Natural killer cell treated with Interleukin-12 subunit alpha and Interleukin-12 subunit beta and Interleukin-15 and Interleukin-18, amount 100 ng/mL, for 72 hours (primary cell): ENCODE results near the gene POLN. TPM values are rescaled to one million over a fixed set of nuclear protein-coding genes. Genes with fewer than 3 reads are reported as not detected.
A peak's percentile ranks its signal among the peaks of the same experiment; 100 is the strongest.

Source experiments
- ATAC-seq, 2 donors: fragments of 150-1000 bp; cut with Tn5 transposase in 1 of 2; sonication (Bioruptor Pico), chemical (Tn5 transposase) in 1 of 2; 2 replicates each; pipeline ENCODE4 v1.10.0; 2021
- DNase-seq: peaks from one replicate; pipeline ENCODE4 v3.0.0; 2022; ENCODE audit warnings: low spot score
- H3K27ac Mint-ChIP-seq, 2 donors: 1 replicate in 1 of 2; 2 replicates in 1 of 2; pipeline ENCODE4 v1.8.0; 2022; ENCODE audit warnings: mixed read lengths in 2 of 2, mild to moderate bottlenecking in 1 of 2, moderate library complexity in 1 of 2
- H3K27me3 Mint-ChIP-seq, 2 donors: 1 replicate in 1 of 2; 2 replicates in 1 of 2; pipeline ENCODE4 v1.8.0; 2022; ENCODE audit warnings: mixed read lengths in 2 of 2
- H3K36me3 Mint-ChIP-seq: one replicate; pipeline ENCODE4 v1.8.0; 2022; ENCODE audit warnings: mixed read lengths
- H3K4me1 Mint-ChIP-seq, 2 donors: 1 replicate in 1 of 2; 2 replicates in 1 of 2; pipeline ENCODE4 v1.8.0; 2022; ENCODE audit warnings: low read depth in 2 of 2, mixed read lengths in 2 of 2, mild to moderate bottlenecking in 1 of 2
- H3K4me3 Mint-ChIP-seq: one replicate; pipeline ENCODE4 v1.8.0; 2022; ENCODE audit warnings: mixed read lengths
- H3K9me3 Mint-ChIP-seq: 2 replicates; pipeline ENCODE4 v1.8.0; 2022; ENCODE audit warnings: mixed read lengths
- total RNA-seq, 2 donors: library from RNA; stranded (reverse); gene quantifications; one replicate each; pipeline ENCODE4 v1.2.3, GENCODE V29; 2022

The POLN gene
- total RNA-seq, 2 donors from 2014 or later: 3.8 to 6.1 TPM

DNA sequence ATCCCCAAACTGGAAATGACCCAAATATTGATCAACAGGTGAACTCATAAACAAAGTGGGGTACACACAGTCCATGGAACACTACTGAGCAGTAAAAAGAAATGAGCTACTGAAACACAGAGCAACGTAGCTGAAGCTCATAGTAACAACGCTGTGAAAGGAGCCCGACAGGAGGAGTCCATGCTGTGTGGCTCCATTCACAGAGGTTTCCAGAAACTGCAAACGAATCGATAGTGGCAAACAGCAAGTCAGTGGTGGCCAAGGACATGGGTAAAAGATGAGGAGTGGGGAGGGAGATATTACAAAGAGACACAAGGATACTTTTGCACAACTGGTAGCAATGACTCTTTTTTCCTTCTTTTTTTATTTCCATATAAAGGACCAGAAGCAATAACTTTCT lies 90.4 kb downstream of the POLN start:
- H3K27ac Mint-ChIP-seq: no peak overlapping the region
- peaks cover 10% of the 10 kb centered on the region for H3K36me3 Mint-ChIP-seq
- DNase-seq: no peak
- H3K9me3 Mint-ChIP-seq: peaks cover 3% of the 10 kb centered on the region
- no peaks in the 10 kb centered on the region for H3K4me1 Mint-ChIP-seq
- H3K4me3 Mint-ChIP-seq: no peak overlapping the region
- no peaks in the 10 kb centered on the region for H3K27me3 Mint-ChIP-seq
- no peak for ATAC-seq

DNA sequence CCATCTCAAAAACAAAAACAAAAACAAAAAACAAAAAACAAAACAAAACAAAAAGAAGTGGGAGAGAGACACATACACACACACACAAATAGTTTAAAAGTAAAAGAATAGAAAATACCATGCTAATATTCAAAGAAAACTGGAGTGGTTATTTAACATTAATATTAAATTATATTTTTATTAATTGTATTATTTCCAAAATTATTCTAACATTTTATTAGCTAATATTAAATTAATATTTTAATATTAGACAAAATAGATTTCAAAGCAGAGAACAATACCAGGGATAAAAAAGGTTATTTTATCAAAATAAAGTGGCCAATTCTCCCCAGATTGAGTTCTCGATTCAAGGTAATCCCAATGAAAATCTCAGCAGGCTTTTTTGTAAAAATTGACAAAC lies 91.8 kb downstream of the POLN start:
- no peak for DNase-seq
- no peak overlapping the region for H3K27ac Mint-ChIP-seq
- H3K4me3 Mint-ChIP-seq: no peak overlapping the region
- H3K4me1 Mint-ChIP-seq: no peaks in the 10 kb centered on the region
- no peak for ATAC-seq
- H3K36me3 Mint-ChIP-seq: peaks cover 10% of the 10 kb centered on the region
- peaks cover 3% of the 10 kb centered on the region for H3K9me3 Mint-ChIP-seq
- no peaks in the 10 kb centered on the region for H3K27me3 Mint-ChIP-seq

DNA sequence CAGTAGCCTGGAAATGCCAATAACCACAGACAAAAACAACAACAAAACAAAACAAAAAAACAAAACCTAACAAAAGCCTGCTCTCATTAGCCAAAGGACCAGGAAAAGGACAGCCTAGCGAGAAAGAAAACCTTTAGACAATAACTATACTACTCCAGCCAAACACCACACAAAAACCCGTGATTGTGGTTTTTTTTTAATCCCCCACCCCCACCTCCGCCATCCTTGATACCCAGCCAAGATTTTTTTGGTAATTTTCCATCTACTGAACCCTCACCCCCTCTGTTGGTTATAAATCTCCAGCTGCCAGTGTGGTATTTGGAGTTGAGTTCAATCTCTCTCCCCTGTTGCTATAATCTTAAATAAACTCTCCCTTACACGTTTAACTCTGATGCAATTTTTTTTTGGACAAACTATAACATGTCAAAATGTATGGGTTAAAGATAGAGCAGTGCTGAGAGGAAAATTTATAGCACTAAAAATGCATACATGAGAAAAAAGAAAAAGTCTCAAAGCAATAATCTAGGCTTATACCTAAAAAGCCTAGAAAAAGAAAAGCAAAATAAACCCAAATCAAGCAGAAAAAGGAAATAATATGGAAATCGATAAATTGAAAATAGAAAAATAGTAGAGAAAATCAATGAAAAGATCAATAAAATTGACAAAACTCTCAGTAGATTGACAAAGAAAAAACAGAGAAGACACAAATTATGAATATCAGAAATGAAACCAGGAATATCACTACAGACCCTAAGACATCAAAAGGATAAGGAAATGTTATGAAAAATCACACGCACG lies 99.1 kb downstream of the POLN start:
- Mint-ChIP-seq H3K27me3 (peaks cover 11 to 12% of the 10 kb centered on the region in 2 donors), H3K36me3 (no peaks in the 10 kb centered on the region), H3K9me3 (no peaks in the 10 kb centered on the region), H3K4me3 (no peak overlapping the region), H3K4me1 (no peaks in the 10 kb centered on the region), H3K27ac (no peak overlapping the region)
- ATAC-seq (no peak), DNase-seq (no peak)

DNA sequence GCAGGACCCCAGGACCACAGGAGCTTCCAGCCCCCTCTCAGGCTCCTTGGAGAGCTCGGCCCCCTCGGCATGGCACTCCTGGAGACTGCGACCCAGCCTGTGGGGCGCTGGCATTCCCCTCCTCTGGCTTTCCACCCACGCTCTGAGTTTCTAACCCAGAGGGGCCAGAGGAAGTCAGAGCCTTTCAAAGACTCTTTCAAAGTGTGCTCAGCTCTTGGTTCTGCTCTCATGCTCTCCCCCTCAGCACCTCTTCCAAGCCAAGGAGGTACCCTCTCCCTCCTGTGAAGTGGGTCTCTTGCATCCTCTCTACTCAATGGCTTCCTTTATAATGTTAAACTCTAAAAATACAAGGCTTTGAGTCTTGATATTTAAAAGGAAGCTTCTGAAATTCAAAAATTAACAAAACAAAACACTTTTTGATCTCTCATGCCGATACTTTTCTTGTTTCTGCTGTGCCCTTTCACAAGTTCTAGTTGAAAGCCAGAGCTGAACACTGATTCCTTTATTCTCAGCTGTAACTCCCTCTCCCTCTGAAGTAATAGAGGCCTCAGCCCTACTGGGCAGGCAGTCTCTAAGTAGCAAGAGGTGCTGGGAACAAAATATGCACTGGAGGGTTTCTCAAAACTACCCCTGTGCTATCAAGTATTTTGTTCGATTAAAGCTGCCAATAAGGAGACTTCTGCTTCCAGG lies 100.0 kb downstream of the POLN start:
- Mint-ChIP-seq H3K4me3 (no peak overlapping the region), H3K4me1 (no peaks in the 10 kb centered on the region)
- DNase-seq: no peak

DNA sequence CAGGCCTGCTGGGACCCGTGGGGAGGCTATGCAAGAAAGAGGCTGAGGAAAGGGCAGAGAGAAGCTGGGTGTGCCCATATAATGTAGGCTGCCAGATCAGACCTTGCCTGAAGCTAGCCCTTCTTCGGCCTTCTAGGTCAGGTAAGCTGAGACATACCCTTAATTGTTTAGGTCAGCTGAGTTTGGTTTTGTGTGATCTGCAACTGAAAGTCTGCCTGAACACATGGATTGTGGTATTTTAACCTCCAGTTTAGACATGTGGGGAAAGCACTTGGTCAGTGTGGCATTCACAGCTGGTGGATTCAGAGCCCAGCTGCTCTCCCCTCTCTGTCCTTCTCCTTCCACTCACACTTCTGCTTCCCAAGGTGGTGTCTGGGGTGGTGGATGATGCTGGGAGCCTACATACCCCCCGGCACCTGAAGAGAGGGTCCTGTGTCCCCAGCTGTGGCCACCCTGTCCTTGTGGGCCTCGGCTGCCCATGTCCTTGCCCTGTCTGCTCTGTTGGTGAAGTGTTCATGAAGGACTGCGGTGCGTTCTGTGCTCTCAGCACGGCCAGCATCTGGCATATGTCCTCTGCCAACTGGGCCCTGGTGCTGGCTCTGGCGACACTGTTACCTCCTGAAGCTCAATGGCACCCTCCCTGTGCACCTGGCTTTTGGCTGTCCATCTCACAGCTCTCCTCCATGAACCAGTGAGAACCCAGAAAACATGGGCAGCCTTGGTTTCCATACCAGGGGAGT lies 100.7 kb downstream of the POLN start:
- Mint-ChIP-seq H3K36me3 (no peaks in the 10 kb centered on the region), H3K27me3 (peaks cover 11 to 20% of the 10 kb centered on the region in 2 donors), H3K27ac (no peak overlapping the region), H3K4me1 (no peaks in the 10 kb centered on the region), H3K4me3 (no peak overlapping the region), H3K9me3 (no peaks in the 10 kb centered on the region)
- ATAC-seq (peak; percentile 33 to 52), DNase-seq (no peak)

More for the DNA sequence above, 100.0 kb downstream of the POLN start:
- no peaks in the 10 kb centered on the region for H3K9me3 Mint-ChIP-seq
- H3K27me3 Mint-ChIP-seq: peaks cover 11 to 16% of the 10 kb centered on the region in 2 donors
- ATAC-seq: peak in 1 of 2 donors; percentile 36
- no peaks in the 10 kb centered on the region for H3K36me3 Mint-ChIP-seq
- no peak overlapping the region for H3K27ac Mint-ChIP-seq

DNA sequence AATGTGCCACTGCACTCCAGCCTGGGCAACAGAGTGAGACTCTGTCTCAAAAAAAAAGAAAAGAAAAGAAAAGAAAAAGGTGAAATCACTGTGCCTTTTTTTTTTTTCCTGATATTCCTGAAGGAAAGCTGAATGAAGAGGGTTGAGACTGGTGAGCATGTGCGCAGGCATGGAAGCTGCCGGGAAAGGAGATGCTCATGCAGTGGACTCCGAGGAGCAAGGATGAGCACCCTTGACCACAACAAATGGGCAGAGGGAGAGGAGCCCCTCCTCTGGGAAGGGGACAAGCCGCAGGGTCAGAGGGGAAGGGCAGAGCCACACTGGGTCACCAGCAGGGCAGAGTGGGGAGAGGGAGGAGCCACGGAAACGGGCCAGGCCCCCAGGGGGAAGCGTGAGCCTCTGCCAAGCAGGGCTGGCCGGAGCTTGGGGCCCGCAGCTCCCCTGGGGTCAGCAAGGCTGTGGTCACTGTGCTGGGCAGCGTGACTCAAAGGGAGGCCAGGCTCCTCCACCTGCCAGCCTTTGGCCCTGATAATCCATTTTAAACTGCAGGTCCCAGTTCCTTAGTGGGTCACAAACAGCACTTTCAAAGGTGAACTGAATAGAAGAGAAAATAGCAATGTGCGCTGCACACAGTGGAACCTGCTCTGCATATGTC lies 102.9 kb downstream of the POLN start:
- peak in 1 of 2 donors; percentile 46 for ATAC-seq
- Mint-ChIP-seq H3K9me3 (no peaks in the 10 kb centered on the region), H3K27me3 (peaks cover 14 to 32% of the 10 kb centered on the region in 2 donors), H3K36me3 (peaks cover 7% of the 10 kb centered on the region), H3K4me3 (no peak overlapping the region), H3K27ac (no peak overlapping the region), H3K4me1 (peaks cover 11 to 12% of the 10 kb centered on the region in 2 donors)
- no peak for DNase-seq

DNA sequence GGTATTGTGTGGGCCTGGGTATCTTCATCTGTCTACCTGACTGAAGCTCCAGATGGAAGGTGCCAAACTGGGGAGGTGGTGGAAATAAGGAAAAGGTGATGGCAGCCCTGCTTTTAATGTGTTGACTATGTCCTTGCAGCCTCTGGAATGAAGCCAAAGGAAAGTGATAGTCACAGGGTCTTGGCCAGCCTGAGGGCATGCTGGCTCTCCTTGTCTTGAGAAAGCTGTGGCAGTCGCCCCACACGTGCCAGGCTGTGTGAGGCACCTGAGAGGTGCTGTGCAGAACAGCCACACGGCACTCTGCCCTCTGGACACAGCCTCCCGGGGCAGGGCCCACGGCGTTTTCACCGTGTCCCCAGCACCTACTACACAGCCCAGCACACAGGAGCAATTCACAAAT lies 105.2 kb downstream of the POLN start:
- Mint-ChIP-seq H3K36me3 (peaks cover 25% of the 10 kb centered on the region), H3K27me3 (peaks cover 7 to 26% of the 10 kb centered on the region in 2 donors), H3K9me3 (peaks cover under 1% of the 10 kb centered on the region), H3K4me3 (no peak overlapping the region), H3K4me1 (peaks cover 11 to 12% of the 10 kb centered on the region in 2 donors), H3K27ac (no peak overlapping the region)
- ATAC-seq: no peak
- DNase-seq: no peak

DNA sequence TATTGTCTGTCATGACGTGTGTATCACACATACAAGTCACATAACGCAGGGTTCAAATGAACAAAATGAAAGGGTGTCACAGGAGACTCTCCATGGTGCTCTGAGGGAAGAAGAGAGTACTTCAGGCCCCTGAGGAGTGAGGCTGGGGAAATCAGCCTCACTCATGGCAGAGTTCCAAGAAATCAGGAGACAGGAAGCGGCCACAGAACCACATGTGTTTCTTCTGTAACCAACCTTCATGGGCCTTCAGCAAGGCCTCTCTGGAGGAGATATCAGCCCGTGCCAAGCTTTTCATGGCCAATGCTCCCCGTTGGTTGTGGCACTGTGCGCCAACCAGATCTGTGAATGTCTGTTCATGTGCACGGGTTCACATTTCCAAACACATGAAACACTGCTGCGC lies 106.8 kb downstream of the POLN start:
- Mint-ChIP-seq H3K9me3 (peaks cover 3% of the 10 kb centered on the region), H3K36me3 (peaks cover 29% of the 10 kb centered on the region), H3K4me1 (peaks cover 11 to 12% of the 10 kb centered on the region in 2 donors), H3K27me3 (peaks cover 7 to 26% of the 10 kb centered on the region in 2 donors), H3K4me3 (no peak overlapping the region), H3K27ac (no peak overlapping the region)
- ATAC-seq: peak in 1 of 2 donors; percentile 57
- DNase-seq: no peak

DNA sequence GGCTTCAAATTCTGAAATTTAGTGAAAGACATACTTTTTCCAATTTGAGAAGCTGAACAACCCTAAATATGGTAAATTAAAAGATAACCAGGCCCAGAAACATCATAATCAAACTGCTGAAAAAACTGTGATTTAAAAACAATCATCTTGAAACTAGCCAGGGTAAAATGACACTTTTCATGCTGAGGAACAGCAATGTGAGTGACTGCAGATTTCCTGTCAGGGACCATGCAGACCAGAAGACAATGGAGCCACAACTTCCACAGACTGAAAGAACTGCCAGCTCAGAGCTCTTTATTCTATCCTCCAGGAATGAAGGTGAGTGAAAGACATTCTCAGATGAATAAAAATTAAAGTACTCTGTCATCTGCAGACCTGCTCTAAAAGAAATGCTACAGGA lies 109.5 kb downstream of the POLN start:
- Mint-ChIP-seq H3K27me3 (peaks cover 7 to 21% of the 10 kb centered on the region in 2 donors), H3K4me1 (peaks cover 11 to 12% of the 10 kb centered on the region in 2 donors), H3K9me3 (peaks cover 3% of the 10 kb centered on the region), H3K36me3 (peaks cover 29% of the 10 kb centered on the region), H3K27ac (no peak overlapping the region), H3K4me3 (no peak overlapping the region)
- ATAC-seq (no peak), DNase-seq (no peak)

DNA sequence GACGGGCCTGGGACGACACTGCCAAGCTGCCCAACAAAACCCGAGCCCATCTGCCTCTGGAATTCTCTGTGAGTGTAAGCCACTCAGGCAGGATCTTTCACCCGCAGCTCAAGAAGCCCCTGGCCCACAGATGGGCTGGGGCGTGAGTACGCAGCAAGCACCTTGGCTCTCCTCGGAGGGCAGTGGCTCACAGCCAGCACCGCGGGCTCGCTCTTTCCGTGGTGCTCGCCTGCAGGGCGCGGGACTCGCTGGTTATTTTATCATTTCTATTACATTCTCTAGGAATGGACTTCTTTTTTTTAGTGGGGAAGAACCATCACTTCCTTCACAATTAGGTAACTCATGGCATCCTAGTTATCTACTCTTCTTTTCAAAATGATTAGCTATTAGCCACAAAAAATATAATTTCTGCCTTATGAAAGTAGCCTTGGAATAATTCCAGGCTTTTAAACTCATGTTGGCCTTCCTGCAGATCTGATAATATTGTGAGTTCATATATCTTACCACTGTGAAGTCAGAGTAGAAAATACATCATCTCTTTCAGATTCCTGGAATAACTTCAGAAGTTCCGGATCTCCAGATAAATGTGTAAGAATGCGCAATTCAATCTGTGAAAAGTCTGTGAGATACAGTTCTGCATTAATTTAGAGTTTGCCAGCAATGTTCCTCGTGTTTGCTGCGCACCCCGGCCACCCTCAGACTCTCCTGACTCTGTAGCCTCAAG lies 114.2 kb downstream of the POLN start:
- Mint-ChIP-seq H3K9me3 (peaks cover 3% of the 10 kb centered on the region), H3K4me3 (no peak overlapping the region), H3K27ac (no peak overlapping the region), H3K27me3 (peaks cover 0 to 6% of the 10 kb centered on the region in 2 donors), H3K36me3 (peaks cover 14% of the 10 kb centered on the region), H3K4me1 (no peaks in the 10 kb centered on the region)
- DNase-seq (no peak), ATAC-seq (no peak)

DNA sequence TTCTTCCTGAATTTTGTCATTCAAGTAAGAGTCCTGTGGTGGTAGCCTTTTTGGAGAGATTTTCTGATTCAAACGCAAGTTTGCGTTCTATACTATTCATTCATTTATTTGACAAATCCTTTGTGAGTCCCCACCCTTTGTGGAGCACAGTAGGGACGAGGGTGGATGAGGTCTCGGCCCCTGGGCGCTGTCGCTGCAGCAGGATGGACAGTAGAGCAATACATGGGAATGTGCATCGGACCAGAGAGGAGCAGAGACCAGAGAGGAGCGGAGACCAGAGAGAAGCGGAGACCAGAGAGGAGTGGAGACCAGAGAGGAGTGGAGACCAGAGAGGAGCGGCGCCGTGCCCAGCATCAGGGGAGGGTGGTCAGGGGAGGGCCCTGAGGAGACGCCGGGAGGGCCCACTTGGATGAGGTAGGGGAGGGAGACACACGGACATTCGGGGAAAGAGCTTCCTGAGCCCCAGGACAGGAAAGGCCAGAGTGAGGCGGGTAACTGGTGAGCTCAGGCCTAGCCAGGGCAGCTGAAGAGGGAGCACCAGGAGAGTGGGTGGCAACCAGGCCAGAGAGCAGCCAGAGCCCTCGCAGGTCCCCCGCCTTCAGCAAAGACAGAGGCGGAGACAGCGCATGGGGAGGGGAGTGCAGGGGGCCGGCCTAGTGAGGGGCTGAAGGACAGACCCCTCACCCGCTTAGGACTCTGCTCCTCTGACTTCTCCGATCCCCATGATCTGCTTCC lies 115.4 kb downstream of the POLN start:
- peaks cover 2% of the 10 kb centered on the region for H3K36me3 Mint-ChIP-seq
- DNase-seq (no peak), ATAC-seq (no peak)
- H3K27ac Mint-ChIP-seq: no peak overlapping the region
- no peaks in the 10 kb centered on the region for H3K9me3 Mint-ChIP-seq
- H3K4me1 Mint-ChIP-seq: no peaks in the 10 kb centered on the region
- H3K27me3 Mint-ChIP-seq: peaks cover 0 to 10% of the 10 kb centered on the region in 2 donors
- no peak overlapping the region for H3K4me3 Mint-ChIP-seq

DNA sequence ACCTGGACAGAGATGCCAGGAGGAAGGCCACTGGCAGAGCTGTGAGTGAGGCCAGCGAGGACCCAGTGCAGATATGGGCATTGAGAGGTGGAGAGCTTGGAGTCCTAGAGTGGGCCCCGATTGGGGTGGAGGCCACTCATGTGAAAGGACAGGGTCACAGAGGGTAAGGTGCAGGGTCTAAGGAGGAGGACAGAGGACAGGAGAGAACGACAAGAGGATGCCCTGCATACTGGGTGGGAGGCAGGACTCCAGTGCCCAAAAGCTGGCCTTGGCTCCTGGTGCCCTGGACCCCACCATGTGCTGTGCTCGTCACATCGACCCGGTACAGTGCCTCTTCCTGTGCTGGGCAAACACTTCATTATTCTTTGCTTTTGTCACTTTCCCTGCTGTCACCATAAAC lies 116.1 kb downstream of the POLN start:
- Mint-ChIP-seq H3K9me3 (no peaks in the 10 kb centered on the region), H3K27ac (no peak overlapping the region), H3K27me3 (peaks cover 0 to 10% of the 10 kb centered on the region in 2 donors), H3K4me1 (no peaks in the 10 kb centered on the region), H3K4me3 (no peak overlapping the region), H3K36me3 (no peaks in the 10 kb centered on the region)
- peak in 1 of 2 donors; percentile 13 for ATAC-seq
- no peak for DNase-seq
